ENCODE results near the gene GAB2.

Gene GAB2

DNA sequence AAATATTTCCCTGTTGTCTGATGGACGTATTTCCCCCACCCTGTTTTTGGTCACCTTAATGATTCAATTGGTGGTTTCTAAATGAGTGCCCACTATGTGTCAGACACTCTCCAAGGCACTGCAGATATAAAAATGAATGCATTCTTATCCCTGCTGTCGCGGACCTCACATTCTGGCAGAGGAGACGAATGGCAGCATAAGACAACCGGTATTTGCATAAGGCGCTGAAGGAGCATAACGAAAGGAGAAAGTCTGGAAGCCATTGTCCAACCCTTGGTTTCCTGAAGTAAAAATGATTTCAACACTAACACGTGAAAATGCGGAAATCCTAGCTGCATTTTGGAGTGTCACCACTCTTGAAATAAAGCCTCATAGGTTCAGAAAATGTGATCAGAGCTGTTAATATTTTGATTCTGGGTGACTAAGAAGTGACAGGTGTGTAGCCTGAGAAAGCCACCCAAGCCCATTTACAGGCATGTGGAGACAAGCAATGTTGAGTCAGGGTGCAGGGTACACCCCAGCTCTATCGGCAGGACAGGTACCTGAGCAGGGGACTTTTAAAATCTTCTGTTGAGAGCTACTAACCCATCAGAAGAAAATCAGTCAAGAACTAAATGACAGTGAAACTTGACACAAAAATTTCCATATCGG lies 10.1 kb upstream of the GAB2 start:
- DNase-seq = no peak

DNA sequence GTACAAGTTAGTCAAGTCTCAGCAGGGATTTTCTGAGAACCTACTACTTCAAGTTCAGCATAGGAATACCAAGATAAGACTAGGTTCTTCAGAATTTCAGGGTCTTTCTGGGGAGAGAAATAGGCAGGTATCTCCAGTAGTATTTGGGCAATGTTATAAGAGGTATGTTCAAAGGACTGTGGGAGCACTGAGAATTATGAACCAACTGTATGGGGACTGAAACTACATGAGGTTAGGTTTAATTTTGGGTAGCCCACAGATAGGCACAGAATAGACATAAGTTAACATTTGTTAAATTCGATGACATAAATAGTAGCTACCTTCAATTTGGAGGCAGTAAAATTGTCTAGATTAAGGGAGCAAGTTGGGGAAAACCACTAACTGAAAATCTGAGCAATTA lies 9.2 kb upstream of the GAB2 start:
- no peak for DNase-seq

- DNase-seq = no peak
Measured at GRCh38 chr11:78425399-78426070, 7.9 kb upstream of the GAB2 start.

DNA sequence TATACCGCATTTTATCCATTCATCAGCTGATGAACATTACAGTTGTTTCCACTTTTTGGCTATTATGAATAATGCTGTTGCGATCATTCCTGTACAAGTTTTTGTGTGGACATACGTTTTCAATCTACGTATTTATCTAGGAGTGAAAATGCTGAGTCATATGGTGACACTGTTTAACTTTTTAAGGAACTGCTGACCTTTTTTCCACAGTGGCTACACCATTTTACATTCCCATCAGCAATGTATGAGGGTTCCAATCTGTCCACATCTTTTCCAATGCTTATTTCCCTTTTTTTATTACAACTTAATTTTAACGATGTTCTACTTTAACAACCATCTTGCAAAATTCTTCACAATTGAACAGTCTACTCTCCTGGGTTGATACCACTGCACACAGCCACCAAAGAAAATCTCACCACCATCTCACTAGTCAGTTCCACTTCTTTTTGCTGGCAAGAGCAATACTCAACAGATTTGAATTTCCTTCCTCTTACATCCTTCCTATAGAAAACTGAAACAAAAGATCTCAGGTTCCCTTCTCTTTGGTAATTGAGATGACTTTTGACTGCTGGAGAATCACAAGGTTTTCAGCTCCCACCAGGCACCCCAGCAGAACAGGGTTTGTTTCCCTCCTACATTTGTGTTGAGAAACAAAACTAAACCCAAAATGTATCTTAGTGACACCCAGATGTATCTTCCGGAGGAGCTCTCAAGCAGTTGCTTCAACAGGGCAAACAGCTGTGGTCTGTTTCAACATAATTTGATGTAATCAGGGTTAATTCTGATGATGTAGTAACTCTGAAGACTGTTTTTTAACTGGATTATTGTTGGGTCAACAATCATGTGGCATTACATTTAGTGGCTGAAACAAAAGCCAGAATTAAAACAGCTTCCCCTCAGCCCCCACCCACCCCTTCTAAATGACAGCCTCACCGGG lies 7.0 kb upstream of the GAB2 start:
- DNase-seq = no peak

DNA sequence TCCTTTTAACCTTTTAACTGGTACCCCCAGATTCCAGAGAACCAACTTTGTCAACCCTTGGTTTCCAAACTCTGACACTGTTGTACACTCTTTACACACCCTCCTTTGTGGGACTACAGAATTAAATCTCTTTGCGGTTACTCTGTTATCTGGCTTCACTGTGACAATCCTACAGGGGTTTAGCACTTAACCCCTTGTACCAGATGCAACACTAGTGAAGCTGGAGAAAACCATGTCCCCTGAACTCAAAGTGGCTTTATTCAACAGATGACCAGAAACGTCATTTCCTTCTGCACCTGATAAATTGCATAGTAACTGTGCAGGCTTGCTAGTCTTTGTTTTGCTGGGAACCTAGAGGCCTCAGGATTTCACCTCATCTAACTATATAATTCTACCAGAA lies 5.6 kb upstream of the GAB2 start:
- no peak for DNase-seq

DNA sequence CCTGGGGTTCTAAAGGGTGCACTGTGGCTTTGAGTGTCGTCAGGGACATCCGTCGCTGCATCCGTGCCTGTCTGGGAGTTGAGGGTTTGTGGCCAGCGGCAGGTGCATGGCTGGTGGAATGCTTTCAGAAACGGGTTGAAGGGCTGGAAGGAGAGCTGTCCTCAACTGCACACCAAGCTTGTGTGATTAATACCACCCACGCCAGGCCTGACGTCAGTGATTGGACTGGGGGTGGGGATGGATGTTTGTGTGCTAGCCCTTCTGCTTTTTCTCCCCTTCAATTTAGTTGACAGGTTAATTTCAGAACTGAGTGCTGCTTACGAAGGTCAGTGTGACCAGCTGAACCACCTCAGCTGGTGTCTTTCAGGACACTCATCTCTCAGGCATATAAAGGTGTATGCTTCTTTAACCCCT lies 3.2 kb upstream of the GAB2 start:
- DNase-seq = peak; percentile 26

DNA sequence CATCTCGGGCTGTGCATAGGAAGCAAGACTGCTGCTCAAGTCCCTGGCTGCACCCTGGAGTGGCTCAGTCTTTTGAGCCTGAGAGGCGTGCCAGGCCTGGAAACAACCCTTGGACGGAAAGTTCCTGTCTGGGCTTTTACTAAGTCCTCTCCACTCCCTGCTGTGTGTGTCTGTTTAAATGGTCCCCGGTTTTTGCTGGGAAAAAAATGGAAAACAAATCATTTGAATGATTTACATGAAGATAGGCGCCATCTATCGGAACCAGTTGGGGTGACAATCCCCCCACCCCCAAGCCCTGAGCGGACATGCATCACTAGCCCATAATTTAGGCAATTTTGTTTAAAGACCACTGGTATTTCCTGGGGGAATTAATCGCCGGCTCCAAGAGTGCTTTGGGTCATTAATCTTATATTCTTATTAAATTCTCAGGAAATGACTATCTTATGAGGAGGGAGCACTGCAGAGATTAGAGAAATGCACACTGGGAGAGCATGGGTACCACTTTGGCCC lies 2.7 kb upstream of the GAB2 start:
- peak; percentile 55 for DNase-seq

DNA sequence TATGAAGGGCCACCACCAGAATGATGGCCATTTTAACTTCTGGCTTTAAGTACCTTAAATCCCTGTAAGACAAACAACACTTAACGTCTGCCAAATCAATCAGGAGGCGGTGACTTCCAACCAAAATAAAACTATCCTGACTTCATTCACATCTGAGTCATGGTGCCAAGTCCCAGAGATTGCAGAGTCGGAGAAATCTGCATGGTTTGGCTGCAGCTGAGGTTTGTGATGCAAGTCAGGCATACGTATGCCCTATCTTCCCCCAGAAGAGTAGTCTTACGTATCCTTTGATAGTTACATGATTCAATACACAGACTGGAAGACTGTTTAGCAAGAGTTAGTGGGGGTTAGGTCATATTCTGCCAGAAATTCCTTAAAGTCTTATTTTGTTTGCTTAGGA lies 1.7 kb upstream of the GAB2 start:
- DNase-seq = no peak

DNA sequence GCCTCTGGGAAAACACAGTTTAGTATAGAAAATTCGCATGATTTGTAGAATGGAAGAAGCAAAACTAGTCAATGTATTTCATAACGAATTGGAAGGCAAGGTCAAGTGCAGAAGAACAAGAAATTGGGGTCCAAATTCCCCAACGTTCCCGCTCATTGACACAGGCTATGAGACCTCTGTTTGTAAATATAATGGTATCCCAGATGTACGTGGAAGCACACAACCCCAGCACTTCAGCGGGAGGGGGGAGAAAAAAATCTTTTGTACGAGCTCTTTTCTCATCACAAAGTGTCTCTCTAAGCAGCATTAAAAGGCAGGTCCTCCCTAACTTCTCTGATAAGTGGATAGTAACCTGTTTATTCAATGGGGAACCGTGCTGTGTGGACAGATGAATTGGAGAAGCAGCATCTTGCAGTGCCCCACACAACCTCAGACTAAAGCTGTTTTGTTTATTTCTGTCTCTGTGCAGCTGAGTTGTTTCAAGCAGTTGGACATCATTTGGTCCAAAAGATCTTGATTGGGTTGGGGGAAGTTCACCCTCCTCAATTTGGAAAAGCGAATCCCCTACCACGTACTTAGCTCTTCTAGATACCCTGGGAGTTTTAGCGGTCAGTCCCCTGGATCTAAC lies 1.1 kb upstream of the GAB2 start:
- DNase-seq = peak; percentile 48

- DNase-seq = peak; percentile 93
Measured at GRCh38 chr11:78417888-78418583, 416 bp upstream of the GAB2 start.

DNA sequence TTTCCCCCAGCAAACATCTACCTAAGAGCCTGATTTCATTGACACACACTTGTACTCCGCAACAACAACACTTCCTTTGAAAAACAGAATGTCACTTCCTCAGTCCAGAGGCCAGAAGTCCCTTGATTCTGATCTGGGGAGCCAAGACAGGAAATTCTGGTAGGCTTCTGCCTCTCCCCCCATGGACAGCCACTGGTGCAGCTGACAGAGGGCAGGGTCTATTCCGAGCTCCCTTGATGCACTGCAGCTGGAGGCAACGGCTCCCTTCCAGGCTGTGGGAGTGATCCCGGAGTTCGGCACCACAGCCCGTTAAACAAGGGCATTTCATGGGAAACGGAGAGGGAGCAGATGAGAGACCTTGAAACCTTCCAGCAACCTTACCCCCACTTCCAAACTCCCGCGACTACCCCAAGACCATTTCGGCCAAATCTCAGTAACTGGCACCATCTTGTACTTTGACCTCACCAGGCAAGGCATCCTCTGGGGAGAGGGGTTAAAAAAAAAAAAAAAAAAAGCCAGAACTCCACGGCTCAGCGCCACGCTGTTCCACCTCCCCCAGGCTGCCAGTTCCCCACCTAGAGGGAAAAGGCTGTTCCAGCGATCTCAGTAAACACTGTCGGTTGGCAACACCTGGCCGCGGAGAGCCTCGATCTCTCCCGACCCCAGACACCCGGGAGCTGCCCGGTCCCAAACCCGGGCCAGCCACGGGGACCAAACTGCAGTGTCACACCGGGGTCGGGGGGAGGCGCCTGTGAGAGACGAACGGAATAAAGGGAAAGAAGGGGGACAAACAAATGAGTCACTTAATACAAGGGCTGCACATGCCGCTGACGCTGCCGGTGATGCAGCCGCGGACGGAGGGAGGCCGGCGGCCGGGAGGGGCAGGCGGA lies 1.1 kb downstream of the GAB2 start:
- DNase-seq = peak; percentile 83

DNA sequence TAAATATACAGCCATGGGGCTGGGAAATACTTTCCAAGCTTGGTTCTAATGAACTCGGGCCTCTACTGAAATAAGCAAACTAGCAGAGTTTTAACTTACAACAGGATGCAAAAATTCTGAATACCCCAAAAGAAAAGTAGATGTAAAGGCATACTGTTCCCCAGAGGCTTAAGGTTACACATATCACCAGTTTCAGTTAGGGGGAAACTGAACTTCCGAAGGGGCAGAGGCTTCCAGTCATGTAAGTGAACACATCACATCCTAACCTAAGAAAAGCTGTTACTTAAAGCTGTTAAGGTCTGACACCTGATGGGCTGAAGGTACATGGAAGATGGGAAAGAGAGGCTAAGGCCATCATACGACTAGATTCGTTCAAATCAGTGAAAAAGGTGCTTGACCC lies 2.3 kb downstream of the GAB2 start:
- DNase-seq = no peak

DNA sequence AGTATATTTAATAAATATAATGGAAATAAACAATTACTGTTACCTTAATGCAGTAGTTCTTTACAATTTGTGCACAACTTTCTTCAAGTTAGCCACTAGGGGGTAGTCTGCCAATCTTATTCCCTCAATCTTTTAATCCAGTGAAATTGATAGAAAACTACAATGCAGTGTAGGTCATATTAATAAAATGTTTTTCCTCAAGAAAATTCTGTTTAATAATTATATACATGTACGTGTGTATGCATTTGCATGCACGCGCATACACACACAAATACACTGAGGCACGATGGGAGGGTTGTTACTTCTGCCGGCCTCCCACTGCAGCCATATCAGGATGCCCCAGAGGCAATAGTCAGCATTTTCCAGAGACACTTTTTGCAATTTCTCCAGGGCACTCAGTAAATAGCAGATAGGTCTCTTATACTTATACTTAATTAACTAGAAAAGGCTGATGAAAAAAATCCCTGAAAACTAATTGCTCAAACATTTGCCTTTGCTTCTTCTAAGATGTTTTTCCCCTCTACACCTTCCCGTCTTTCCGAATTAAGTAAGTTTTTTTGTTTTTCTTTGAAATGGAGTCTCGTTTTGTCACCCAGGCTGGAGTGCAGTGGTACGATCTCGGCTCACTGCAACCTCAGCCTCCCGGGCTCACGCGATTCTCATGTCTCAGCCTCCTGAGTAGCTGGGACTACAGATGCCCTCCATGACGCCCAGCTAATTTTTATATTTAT lies 3.1 kb downstream of the GAB2 start:
- peak; percentile 5 for DNase-seq

GRCh38 chr11:78408619-78409018 lies 9.0 kb downstream of the GAB2 start:
- DNase-seq = no peak

- DNase-seq = no peak
Measured at GRCh38 chr11:78406568-78407196, 10.9 kb downstream of the GAB2 start.

- DNase-seq = no peak
Measured at GRCh38 chr11:78405805-78406204, 11.8 kb downstream of the GAB2 start.

DNA sequence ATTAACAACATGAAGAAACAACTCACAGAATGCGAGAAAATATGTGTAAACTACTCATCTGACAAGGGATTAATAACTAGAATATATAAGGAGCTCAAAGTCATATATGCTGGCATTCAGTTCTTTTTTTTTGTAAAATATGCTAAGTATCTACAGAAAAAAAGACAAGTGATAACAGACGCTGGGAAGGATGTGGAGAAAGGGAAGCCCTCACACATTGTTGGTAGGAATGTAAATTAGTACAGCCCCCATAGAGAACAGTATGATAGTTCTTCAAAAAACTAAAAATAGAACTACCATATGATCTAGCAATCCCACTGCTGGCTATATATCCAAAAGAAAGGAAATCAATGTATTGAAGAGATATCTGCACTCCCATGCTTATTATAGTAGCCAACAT lies 13.8 kb downstream of the GAB2 start:
- no peak for DNase-seq

GRCh38 chr11:78402847-78403246 lies 14.8 kb downstream of the GAB2 start:
- DNase-seq = no peak

DNA sequence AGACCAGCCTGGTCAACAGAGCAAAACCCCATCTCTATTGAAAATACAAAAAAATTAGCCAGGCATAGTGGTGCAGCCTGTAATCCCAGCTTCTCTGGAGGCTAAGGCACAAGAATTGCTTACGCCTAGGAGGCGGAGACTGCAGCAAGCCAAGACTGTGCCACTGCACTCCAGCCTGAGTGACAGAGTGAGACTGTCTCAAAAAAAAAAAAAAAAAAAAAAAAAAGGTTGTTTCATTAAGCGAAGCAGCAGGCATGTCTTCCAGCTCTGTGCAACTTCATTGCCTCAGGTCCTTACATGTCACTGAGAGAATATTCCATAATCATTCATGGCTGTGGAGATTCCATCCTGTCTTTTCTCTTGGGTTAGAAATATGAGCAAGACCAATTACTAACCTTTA lies 16.9 kb downstream of the GAB2 start:
- no peak for DNase-seq

DNA sequence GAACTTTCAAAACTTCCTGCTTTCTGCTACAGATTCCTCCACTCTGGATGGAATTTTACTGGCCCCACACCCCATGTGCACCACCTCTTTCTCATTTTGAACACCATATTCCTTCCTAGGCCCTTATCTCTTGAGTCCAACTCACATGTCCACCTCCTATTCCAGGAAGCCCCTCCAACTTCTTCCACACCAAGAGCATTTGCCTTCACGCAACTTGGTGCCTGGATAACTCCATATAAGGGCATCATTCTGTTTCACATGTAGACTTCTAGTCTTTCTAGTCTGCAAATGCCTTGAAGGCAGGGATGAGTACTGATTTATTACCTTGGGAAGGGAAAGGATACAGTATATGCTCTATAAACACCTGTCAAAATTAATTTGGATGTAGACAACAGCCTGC lies 17.5 kb downstream of the GAB2 start:
- DNase-seq = no peak
